PC-3 (cell line): ENCODE measurements around the gene CATSPERZ. TPM values are rescaled to one million over a fixed set of nuclear protein-coding genes. Genes with fewer than 3 reads are reported as not detected.

Source experiments
- ATAC-seq: fragments of 200-7000 bp; cut with Tn5 transposase; 2 replicates; pipeline ENCODE4 v1.9.1; 2020; ENCODE audit warnings: mild to moderate bottlenecking, moderate library complexity
- BruUV-seq: library from RNA; stranded (reverse); fragments of 400-500 nt; replicated peaks from 2 replicates; lab custom pipeline; 2021; lab: Mats Ljungman, UMichigan
- CTCF ChIA-PET: fragments of 300-600 bp; sonication (Branson Sonifier 250); formaldehyde crosslinking; loops from one replicate; lab custom pipeline; 2022; ENCODE audit warnings: antibody characterized with exemption; lab: Charles Lee
- POLR2A ChIA-PET: fragments of 300-600 bp; sonication (Branson Sonifier 250); formaldehyde crosslinking; loops from one replicate; lab custom pipeline; 2022; ENCODE audit warnings: antibody characterized with exemption; ENCODE audit not compliant: unreplicated experiment; lab: Charles Lee
- DNase-seq: peaks from one replicate; pipeline ENCODE4 v3.0.0-alpha.2; 2015
- H2AFZ ChIP-seq: fragments of 300-600 bp; sonication (generic); 2 replicates; pipeline ENCODE4 v1.6.0; 2016; ENCODE audit warnings: antibody characterized with exemption, low read length
- H3F3A ChIP-seq: fragments of 300-600 bp; sonication (generic); one replicate; pipeline ENCODE4 v1.6.0; 2017; ENCODE audit warnings: antibody characterized with exemption, low read length, control low read depth, mild to moderate bottlenecking; ENCODE audit not compliant: unreplicated experiment
- H3K27ac ChIP-seq: fragments of 300-600 bp; sonication (generic); 2 replicates; pipeline ENCODE4 v1.5.1; 2016; ENCODE audit warnings: mild to moderate bottlenecking, low read length
- H3K27me3 ChIP-seq: fragments of 300-600 bp; sonication (generic); 2 replicates; pipeline ENCODE4 v1.6.1; 2016; ENCODE audit warnings: low read length, mixed read lengths
- H3K36me3 ChIP-seq: fragments of 300-600 bp; sonication (generic); 2 replicates; pipeline ENCODE4 v1.6.1; 2016; ENCODE audit warnings: low read depth, mixed run types, low read length, mixed read lengths
- H3K4me1 ChIP-seq: fragments of 300-600 bp; sonication (generic); 2 replicates; pipeline ENCODE4 v1.5.1; 2016; ENCODE audit warnings: low read length; ENCODE audit not compliant: insufficient read depth
- H3K4me2 ChIP-seq: fragments of 300-600 bp; sonication (generic); 2 replicates; pipeline ENCODE4 v1.6.0; 2016; ENCODE audit warnings: low read length
- H3K4me3 ChIP-seq: fragments of 300-600 bp; sonication (generic); 2 replicates; pipeline ENCODE4 v1.5.1; 2016; ENCODE audit warnings: mild to moderate bottlenecking, low read length, mixed read lengths
- H3K79me2 ChIP-seq: fragments of 300-600 bp; sonication (generic); 2 replicates; pipeline ENCODE4 v1.6.1; 2017; ENCODE audit warnings: low read length, mixed read lengths
- H3K9ac ChIP-seq: fragments of 300-600 bp; sonication (generic); 2 replicates; pipeline ENCODE4 v1.6.0; 2016; ENCODE audit warnings: mild to moderate bottlenecking, low read length
- H3K9me2 ChIP-seq: fragments of 300-600 bp; sonication (generic); replicated peaks from 2 replicates; pipeline ENCODE4 v1.6.1; 2016; ENCODE audit warnings: mixed run types, low read length, mixed read lengths
- H3K9me3 ChIP-seq: fragments of 300-600 bp; sonication (generic); 2 replicates; pipeline ENCODE4 v1.6.1; 2016; ENCODE audit warnings: low read length, mixed read lengths
- H4K20me1 ChIP-seq: fragments of 300-600 bp; sonication (generic); 2 replicates; pipeline ENCODE4 v1.6.1; 2016; ENCODE audit warnings: low read length, mixed read lengths
- EZH2 ChIP-seq: fragments of 300-600 bp; sonication (generic); IDR thresholded peaks from one replicate; pipeline ENCODE4 v1.6.1; 2017; ENCODE audit warnings: antibody characterized with exemption, mild to moderate bottlenecking, low read length; ENCODE audit not compliant: unreplicated experiment
- EZH2phosphoT487 ChIP-seq: fragments of 300-600 bp; sonication (generic); IDR thresholded peaks from 2 replicates; pipeline ENCODE4 v1.6.1; 2018; ENCODE audit warnings: mild to moderate bottlenecking, antibody characterized with exemption, low read length, borderline replicate concordance
- intact Hi-C: fragments of 100-400 bp; cut with micrococcal nuclease; formaldehyde crosslinking; loops from 2 replicates; pipeline ENCODE4 v1.9.0; 2023
- total RNA-seq: library from RNA; depleted of rRNA; stranded (reverse); fragments of >200 nt; gene quantifications from 2 replicates; pipeline ENCODE4 v1.2.3, GENCODE V29; 2014
- TF ChIP-seq, protein P1 (sequence below): fragments of 300-600 bp; sonication (generic); conservative IDR thresholded peaks from 2 replicates; pipeline ENCODE4 v1.5.1; 2017; ENCODE audit warnings: antibody characterized with exemption, low read depth, mild to moderate bottlenecking, low read length

The CATSPERZ gene
- total RNA-seq, 1 experiment from 2014 or later = 9.2 TPM

DNA sequence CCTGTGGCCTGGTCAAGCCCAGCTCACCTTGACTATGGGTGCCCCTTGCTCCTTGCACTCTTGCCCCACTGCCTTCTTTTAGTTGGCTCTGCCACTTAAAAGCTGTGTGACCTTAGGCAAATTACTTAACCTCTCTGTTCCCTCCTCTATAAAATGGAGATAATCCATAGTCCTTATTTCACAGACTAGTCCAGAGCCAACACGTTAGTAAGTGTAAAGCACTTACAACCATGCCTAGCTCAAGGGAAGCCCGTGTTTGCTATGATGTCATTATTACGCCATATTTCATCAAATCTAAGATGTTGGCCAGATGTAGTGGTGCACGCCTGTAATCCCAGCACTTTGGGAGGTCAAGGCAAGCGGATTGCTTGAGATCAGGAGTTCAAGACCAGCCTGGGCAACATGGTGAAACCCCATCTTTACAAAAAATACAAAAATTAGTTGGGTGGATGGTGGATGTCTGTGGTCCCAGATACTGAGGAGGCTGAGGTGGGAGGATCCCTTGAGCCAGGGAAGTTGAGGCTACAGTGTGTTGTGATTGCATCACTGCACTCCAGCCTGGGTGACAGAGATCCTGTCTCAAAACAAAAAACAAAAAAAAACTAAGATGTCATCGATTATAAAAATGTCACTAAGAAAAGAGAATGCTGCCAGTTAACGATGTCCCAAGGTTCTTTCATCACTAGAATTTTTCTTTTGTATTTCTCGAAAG, 37.5 kb downstream of the CATSPERZ start:
- Histone ChIP-seq H3K4me1 (peaks cover 16% of the 10 kb centered on the region), H3K9ac (no peak overlapping the region), H3K4me2 (no peak overlapping the region), H3K4me3 (no peak overlapping the region), H3K9me2 (no peaks in the 10 kb centered on the region), H3K36me3 (no peaks in the 10 kb centered on the region), H3F3A (peaks cover under 1% of the 10 kb centered on the region), H2AFZ (no peak overlapping the region), H4K20me1 (no peaks in the 10 kb centered on the region), H3K9me3 (no peaks in the 10 kb centered on the region), H3K27ac (no peak overlapping the region), H3K79me2 (no peaks in the 10 kb centered on the region), H3K27me3 (no peaks in the 10 kb centered on the region)
- no TSS peak for BruUV-seq
- TF ChIP-seq EZH2 = no peak
- TF ChIP-seq EZH2phosphoT487 = no peak
- TF ChIP-seq, protein P1, sequence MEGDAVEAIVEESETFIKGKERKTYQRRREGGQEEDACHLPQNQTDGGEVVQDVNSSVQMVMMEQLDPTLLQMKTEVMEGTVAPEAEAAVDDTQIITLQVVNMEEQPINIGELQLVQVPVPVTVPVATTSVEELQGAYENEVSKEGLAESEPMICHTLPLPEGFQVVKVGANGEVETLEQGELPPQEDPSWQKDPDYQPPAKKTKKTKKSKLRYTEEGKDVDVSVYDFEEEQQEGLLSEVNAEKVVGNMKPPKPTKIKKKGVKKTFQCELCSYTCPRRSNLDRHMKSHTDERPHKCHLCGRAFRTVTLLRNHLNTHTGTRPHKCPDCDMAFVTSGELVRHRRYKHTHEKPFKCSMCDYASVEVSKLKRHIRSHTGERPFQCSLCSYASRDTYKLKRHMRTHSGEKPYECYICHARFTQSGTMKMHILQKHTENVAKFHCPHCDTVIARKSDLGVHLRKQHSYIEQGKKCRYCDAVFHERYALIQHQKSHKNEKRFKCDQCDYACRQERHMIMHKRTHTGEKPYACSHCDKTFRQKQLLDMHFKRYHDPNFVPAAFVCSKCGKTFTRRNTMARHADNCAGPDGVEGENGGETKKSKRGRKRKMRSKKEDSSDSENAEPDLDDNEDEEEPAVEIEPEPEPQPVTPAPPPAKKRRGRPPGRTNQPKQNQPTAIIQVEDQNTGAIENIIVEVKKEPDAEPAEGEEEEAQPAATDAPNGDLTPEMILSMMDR = no peak
- ChIA-PET CTCF (no interaction called here), POLR2A (interaction anchor here (0.7 kb wide), 1 partner anchor 98 kb away, joined by 5 read pairs; no protein-coding TSS in a partner anchor)
- DNase-seq = no peak
- intact Hi-C loops = no loop called here
- no peak for ATAC-seq

DNA sequence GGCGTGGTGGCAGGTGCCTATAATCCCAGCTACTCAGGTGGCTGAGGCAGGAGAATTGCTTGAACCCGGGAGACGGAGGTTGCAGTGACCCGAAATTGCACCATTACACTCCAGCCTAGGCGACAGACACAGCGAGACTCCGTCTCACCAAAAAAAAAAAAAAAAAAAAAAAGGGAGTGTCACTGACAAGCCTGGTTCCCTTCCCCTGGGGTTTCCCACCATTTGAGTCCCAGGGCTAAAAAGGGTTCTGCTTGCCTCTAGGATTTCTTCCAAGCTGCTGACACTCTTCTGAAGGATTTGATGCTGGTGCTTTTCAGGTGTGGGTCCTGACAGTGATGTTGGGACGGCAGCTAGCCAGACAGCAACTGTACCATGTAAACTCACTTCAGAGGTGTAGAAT, 38.6 kb downstream of the CATSPERZ start:
- no peaks in the 10 kb centered on the region for H4K20me1 ChIP-seq
- no peak overlapping the region for H3K4me2 ChIP-seq
- H2AFZ ChIP-seq = no peak overlapping the region
- CTCF ChIA-PET = interaction anchor here (0.7 kb wide), 1 partner anchor 17 kb away, joined by 19 read pairs; no protein-coding TSS in a partner anchor
- DNase-seq (no peak), ATAC-seq (no peak)
- peaks cover 15% of the 10 kb centered on the region for H3K4me1 ChIP-seq
- no peaks in the 10 kb centered on the region for H3F3A ChIP-seq
- no peaks in the 10 kb centered on the region for H3K27me3 ChIP-seq
- BruUV-seq = no TSS peak
- H3K9me3 ChIP-seq = no peaks in the 10 kb centered on the region
- H3K9ac ChIP-seq = no peak overlapping the region
- H3K27ac ChIP-seq = no peak overlapping the region
- H3K4me3 ChIP-seq = no peak overlapping the region
- POLR2A ChIA-PET = no interaction called here
- H3K36me3 ChIP-seq = no peaks in the 10 kb centered on the region
- H3K9me2 ChIP-seq = no peaks in the 10 kb centered on the region
- intact Hi-C loops = no loop called here
- TF ChIP-seq, protein P1 = no peak
- TF ChIP-seq EZH2phosphoT487 = no peak
- no peak for TF ChIP-seq EZH2
- H3K79me2 ChIP-seq = no peaks in the 10 kb centered on the region

DNA sequence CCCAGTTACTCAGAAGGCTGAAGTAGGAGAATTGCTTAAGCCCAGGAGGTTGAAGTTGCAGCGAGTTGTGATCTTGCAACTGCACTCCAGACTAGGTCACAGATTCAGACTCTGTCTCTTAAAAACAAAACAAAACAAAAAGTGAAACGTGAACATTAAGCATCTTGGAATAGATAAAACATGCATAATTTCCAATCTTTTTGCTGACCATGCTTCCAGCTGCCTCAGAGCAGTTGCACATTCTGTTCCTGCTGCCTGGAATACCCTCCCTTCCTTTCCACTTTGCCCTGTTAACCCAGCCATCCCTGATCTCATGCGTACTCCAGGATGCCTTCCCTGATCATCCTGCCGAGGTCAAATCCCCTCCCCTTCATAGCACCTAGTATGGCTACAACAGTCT, 39.1 kb downstream of the CATSPERZ start:
- ATAC-seq (no peak), DNase-seq (no peak)
- no peak overlapping the region for H3K27ac ChIP-seq
- no peak overlapping the region for H3K4me2 ChIP-seq
- ChIA-PET POLR2A (no interaction called here), CTCF (interaction anchor here (0.7 kb wide), 1 partner anchor 16 kb away, joined by 19 read pairs; no protein-coding TSS in a partner anchor)
- no peak overlapping the region for H3K4me3 ChIP-seq
- H3K9me2 ChIP-seq = no peaks in the 10 kb centered on the region
- no TSS peak for BruUV-seq
- TF ChIP-seq EZH2phosphoT487 (no peak), EZH2 (no peak)
- TF ChIP-seq, protein P1 = no peak
- no peaks in the 10 kb centered on the region for H3K27me3 ChIP-seq
- H3F3A ChIP-seq = no peaks in the 10 kb centered on the region
- H3K9me3 ChIP-seq = no peaks in the 10 kb centered on the region
- H3K79me2 ChIP-seq = no peaks in the 10 kb centered on the region
- intact Hi-C loops = no loop called here
- no peak overlapping the region for H3K9ac ChIP-seq
- H3K4me1 ChIP-seq = peaks cover 15% of the 10 kb centered on the region
- H3K36me3 ChIP-seq = no peaks in the 10 kb centered on the region
- H4K20me1 ChIP-seq = no peaks in the 10 kb centered on the region
- H2AFZ ChIP-seq = no peak overlapping the region
